Esophagus muscularis mucosa (tissue), 4 donors: ENCODE results near the gene ATP8B1. TPM values are rescaled to one million over a fixed set of nuclear protein-coding genes. Genes with fewer than 3 reads are reported as not detected.
A peak's percentile ranks its signal among the peaks of the same experiment; 100 is the strongest.

Experiments used
- DNase-seq: peaks from one replicate; pipeline ENCODE4 v3.0.0-alpha.2; 2017; ENCODE audit errors: extremely low spot score
- H3K27ac ChIP-seq, 4 donors: fragments of 200-600 bp; sonication (generic); replicated peaks in 1 of 4; 1 replicate in 3 of 4; 2 replicates in 1 of 4; pipeline ENCODE4 v1.5.1; 2016 to 2019; ENCODE audit warnings: mild to moderate bottlenecking in 1 of 4
- H3K27me3 ChIP-seq, 4 donors: fragments of 200-600 bp; sonication (generic); one replicate each; pipeline versions ENCODE4 v1.5.1 to v1.6.0; 2016 to 2019
- H3K36me3 ChIP-seq, 4 donors: fragments of 200-600 bp; sonication (generic); one replicate each; pipeline ENCODE4 v1.5.1; 2016 to 2019
- H3K4me1 ChIP-seq, 4 donors: fragments of 200-600 bp; sonication (generic); one replicate each; pipeline ENCODE4 v1.5.1; 2016 to 2019
- H3K4me3 ChIP-seq, 4 donors: fragments of 200-600 bp; sonication (generic); 1 replicate in 2 of 4; 2 replicates in 2 of 4; pipeline ENCODE4 v1.5.1; 2016 to 2019; ENCODE audit warnings: mild to moderate bottlenecking in 4 of 4, moderate library complexity in 1 of 4
- H3K9me3 ChIP-seq, 4 donors: fragments of 200-600 bp; sonication (generic); 1 replicate in 3 of 4; 2 replicates in 1 of 4; pipeline ENCODE4 v1.5.1; 2016 to 2019
- CTCF ChIP-seq, 3 experiments: fragments of 200-600 bp in 2 of 3; fragments of 450-650 bp in 1 of 3; sonication (generic) in 2 of 3; IDR thresholded peaks; one replicate each; pipeline ENCODE4 v1.5.1; 2017 to 2019; ENCODE audit warnings: antibody characterized with exemption in 3 of 3, mild to moderate bottlenecking in 2 of 3, moderate library complexity in 1 of 3
- EP300 ChIP-seq: sonication (generic); formaldehyde crosslinking; IDR thresholded peaks from one replicate; pipeline ENCODE4 v1.6.1; 2017; ENCODE audit warnings: antibody characterized with exemption
- POLR2A ChIP-seq: fragments of 450-650 bp; IDR thresholded peaks from one replicate; pipeline ENCODE4 v1.6.1; 2017; ENCODE audit warnings: antibody characterized with exemption, moderate library complexity, mild to moderate bottlenecking, low read depth
- POLR2AphosphoS5 ChIP-seq, 2 donors: sonication (generic); formaldehyde crosslinking; IDR thresholded peaks; one replicate each; pipeline ENCODE4 v1.6.1; 2017; ENCODE audit warnings: antibody characterized with exemption in 2 of 2
- WGBS: methylation state at CpG from one replicate; pipeline ENCODE4 v1.1.5; 2018; 5-methylcytosine and 5-hydroxymethylcytosine counted together
- intact Hi-C: fragments of 100-400 bp; cut with DNase I; formaldehyde crosslinking; loops from one replicate; pipeline ENCODE4 v1.15.1; 2023
- total RNA-seq, 4 donors: library from RNA; depleted of rRNA; stranded (reverse); fragments of >200 nt; gene quantifications; one replicate each; pipeline versions ENCODE4 v1.1.0 to v1.2.1, GENCODE V29; 2016

Gene ATP8B1
- total RNA-seq, 4 donors from 2014 or later = 18.3 to 21.9 (median 19.6) TPM

DNA sequence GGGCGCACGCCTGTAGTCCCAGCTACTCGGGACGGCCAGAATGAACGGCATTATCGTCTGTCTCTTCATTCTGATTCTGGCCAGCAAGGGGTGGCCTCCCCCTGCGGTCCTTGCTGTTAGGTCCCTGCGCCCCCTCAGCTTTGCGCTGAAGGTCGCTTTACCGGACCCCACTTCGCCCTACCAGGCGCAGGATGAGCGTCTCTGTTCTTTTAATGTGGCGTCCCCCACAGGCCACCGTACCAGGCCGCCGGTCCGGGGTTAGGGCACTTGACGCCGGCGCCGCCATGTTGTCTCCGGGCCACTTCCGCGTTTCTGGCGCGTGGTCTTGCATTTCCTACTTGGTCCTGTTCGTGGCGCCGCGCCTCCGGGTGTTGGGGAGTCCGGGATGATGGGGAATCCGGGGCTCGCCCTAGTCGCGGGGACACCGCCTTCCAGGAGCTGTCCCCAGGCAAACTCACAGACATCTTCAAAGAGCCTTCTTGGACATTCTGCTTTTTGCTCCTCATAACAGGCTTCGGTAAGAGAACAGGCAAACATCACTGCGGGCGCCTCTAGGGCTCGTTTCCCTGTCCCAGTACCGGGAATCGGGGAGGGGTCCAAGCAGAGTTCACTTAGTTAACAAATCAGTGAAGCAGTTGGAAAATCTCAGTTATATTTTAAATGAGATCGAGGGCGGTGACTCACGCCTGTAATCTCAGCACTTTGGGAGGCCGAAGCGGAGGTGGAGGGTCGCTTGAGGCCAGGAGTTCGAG is 172.9 kb downstream of the ATP8B1 start:
- H3K9me3 ChIP-seq = no peaks in the 10 kb centered on the region
- intact Hi-C loops = loop anchor here (10.0 kb wide), 2 partner anchors 255 to 495 kb away; no protein-coding TSS in a partner anchor
- no peaks in the 10 kb centered on the region for H3K36me3 ChIP-seq
- H3K4me1 ChIP-seq = peaks cover 10 to 21% (median 18%) of the 10 kb centered on the region in 4 donors
- DNase-seq = peak; percentile 99
- H3K27ac ChIP-seq = peak overlapping the region; percentile 75 to 79 (median 77)
- WGBS = 2% methylated on average over 46 of the region's 52 CpGs
- H3K27me3 ChIP-seq = no peaks in the 10 kb centered on the region
- peak overlapping the region; percentile 65 to 85 (median 68) for H3K4me3 ChIP-seq
- TF ChIP-seq POLR2AphosphoS5 (IDR thresholded peaks at IDR 0.05) = peak; percentile 84 to 92
- TF ChIP-seq EP300 = no peak
- no peak for TF ChIP-seq POLR2A
- TF ChIP-seq CTCF (IDR thresholded peaks at IDR 0.05) = peak; percentile 76 to 85 (median 82)

DNA sequence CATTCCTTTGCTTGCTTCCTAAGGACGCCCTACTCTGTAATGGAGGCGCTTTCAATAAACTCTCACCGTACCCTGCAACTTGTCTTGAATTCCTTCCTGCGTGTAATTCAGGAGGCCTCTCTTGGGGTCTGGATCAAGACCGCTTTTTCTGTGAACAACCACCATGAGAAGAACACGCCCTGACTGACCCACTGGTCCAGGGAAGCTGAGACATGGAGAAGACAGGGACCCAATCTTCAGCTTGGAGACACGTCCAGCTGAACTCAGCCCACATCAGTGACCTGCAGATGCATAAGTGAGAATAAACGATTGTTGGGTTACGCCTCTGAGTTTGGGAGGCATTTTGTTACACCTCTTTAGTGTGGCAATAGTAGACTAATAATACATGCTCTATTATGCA is 173.7 kb downstream of the ATP8B1 start:
- 93% methylated on average over 9 of the region's 9 CpGs for whole genome bisulfite sequencing
- Histone ChIP-seq H3K9me3 (no peaks in the 10 kb centered on the region), H3K27ac (peak overlapping the region; percentile 75 to 79 (median 77)), H3K4me1 (peaks cover 10 to 21% (median 18%) of the 10 kb centered on the region in 4 donors), H3K36me3 (no peaks in the 10 kb centered on the region), H3K4me3 (peak overlapping the region; percentile 65 to 85 (median 68)), H3K27me3 (no peaks in the 10 kb centered on the region)
- DNase-seq = no peak
- intact Hi-C loops = loop anchor here (10.0 kb wide), 2 partner anchors 185 to 415 kb away; partner anchors contain the start of gene NEDD4L
- no peak for TF ChIP-seq CTCF (IDR thresholded peaks at IDR 0.05)
- no peak for TF ChIP-seq POLR2AphosphoS5 (IDR thresholded peaks at IDR 0.05)
- no peak for TF ChIP-seq POLR2A
- TF ChIP-seq EP300 = no peak

- Histone ChIP-seq H3K27ac (no peak overlapping the region), H3K4me3 (no peak overlapping the region), H3K4me1 (peaks cover 14 to 26% (median 22%) of the 10 kb centered on the region in 4 donors), H3K9me3 (no peaks in the 10 kb centered on the region), H3K36me3 (no peaks in the 10 kb centered on the region), H3K27me3 (no peaks in the 10 kb centered on the region)
- intact Hi-C loops = loop anchor here (10.0 kb wide), 2 partner anchors 187 to 417 kb away; partner anchors contain the start of gene NEDD4L
- 79% methylated on average over 5 of the region's 5 CpGs for WGBS
- no peak for DNase-seq
- TF ChIP-seq CTCF (IDR thresholded peaks at IDR 0.05) = no peak
- TF ChIP-seq EP300 = no peak
- no peak for TF ChIP-seq POLR2AphosphoS5 (IDR thresholded peaks at IDR 0.05)
- no peak for TF ChIP-seq POLR2A
Observed at GRCh38 chr18:57627488-57627887, 175.6 kb downstream of the ATP8B1 start.

DNA sequence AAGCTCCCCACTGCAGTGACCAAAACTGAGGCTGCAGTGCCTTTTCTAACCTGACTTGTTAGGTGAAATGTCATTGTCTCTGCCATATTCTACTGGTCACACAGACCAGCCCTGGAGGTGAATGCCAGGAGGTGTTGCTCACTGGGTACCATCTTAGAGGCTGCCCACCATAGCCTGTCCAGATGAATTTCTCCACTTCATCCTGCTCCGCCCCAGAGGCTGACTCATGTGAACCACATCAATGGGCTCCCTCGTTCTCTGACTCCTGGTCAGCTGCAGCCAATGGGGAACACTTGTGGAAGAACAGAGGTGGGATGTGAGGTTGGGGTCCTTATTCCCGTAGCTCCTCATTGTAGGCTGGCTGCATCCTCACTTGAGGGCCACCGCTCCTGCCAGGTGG is 178.1 kb downstream of the ATP8B1 start:
- TF ChIP-seq EP300 = no peak
- no peak for TF ChIP-seq POLR2A
- no peak for TF ChIP-seq CTCF (IDR thresholded peaks at IDR 0.05)
- no peak for TF ChIP-seq POLR2AphosphoS5 (IDR thresholded peaks at IDR 0.05)
- Histone ChIP-seq H3K36me3 (no peaks in the 10 kb centered on the region), H3K4me3 (no peak overlapping the region), H3K27ac (no peak overlapping the region), H3K27me3 (no peaks in the 10 kb centered on the region), H3K9me3 (no peaks in the 10 kb centered on the region), H3K4me1 (peaks cover 17 to 26% (median 23%) of the 10 kb centered on the region in 4 donors)
- 71% methylated on average over 3 of the region's 4 CpGs for WGBS
- no peak for DNase-seq
- intact Hi-C loops = loop anchor here (10.0 kb wide), 2 partner anchors 190 to 420 kb away; partner anchors contain the start of gene NEDD4L
